ENCODE measurements around the gene CSPG4. TPM values are rescaled to one million over a fixed set of nuclear protein-coding genes. Genes with fewer than 3 reads are reported as not detected.
"Not testable (repeated sequence)": the region's sequence is repeated elsewhere in the genome, so short reads cannot be mapped to it uniquely, and the experiment has no call there.

The CSPG4 gene
- total RNA-seq, 1 experiment from 2014 or later, result 10.4 TPM

DNA sequence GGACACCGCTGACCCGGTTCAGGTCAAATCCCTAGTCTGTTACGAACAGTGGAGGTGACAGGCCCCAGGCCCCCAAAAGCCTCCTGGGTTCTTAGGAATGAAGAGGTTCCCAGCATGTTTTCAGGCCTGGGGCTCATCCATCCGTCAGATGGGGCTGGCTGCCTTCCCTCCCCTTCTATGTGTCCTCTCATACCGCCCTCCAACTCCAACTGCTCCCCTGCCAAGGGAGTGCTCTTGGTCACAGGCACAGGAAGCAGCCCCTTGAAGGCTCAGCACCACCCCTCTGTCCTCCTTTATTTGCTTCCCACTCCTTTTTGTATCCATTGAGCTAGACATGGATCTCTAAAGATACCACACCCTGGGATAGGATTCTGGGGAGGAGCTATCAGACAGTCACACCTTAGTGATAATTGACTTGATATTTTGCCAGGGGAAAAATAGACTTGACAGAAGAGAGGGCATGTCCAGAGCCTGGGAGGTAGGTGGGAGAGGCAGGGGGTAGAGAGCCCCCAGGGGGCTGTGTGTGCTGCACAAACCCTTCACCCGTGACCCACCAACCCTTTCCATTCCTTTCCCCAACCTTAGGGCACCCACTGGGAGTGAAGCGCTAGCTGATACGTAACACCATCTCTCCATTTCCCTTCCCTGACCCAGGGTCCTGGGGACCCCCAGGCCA lies 10.7 kb upstream of the CSPG4 start:
- no peaks in the 10 kb centered on the region for H3K36me3 ChIP-seq
- no peak for DNase-seq

DNA sequence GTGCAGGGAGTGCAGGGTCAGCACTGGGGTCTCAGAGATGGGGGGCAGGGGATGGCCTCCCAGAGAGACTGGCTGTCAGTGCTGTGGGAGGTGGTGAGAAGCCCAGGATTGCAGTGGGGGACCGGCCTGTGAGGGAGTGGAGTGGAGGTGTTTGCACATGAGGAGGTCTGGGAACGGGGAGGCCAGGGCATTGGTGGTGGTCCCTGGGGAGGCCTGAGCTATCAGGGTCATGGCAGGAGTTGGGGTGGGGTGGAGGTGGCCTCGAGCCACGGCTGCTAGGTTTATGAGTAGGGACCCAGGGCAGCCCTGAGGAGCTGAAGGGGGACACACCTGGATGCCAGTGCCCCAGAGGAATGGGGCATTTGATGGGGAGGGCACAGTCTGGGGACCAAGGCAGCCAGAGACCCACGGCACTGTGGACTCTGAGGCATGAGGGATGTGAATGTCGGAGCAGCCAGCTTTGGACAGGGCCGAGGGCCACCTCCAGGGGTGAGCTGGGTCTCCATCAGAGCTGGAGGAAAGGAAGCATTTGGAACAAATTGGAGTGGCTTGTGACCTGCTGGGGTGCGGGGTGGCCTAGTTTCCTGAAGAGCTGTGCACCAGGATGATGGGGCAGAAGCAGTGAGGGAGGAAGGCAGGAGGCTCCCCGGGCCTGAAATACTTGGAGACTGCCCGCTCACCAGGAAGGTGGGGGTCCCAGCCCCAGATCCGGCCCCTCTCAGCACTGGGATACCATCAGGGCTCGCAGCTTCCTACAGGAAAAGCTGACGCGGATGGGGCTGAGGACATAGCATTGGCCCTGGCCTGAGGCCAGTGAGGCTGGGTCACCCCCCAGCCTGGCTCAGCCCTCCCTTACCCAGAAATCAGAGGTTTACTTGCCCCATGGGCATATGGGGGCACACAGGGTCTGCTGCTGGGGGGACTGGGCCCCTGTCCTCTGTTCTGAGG lies 9.5 kb upstream of the CSPG4 start:
- Histone ChIP-seq H3K36me3 (no peaks in the 10 kb centered on the region), H3K4me3 (no peak overlapping the region), H3K9me3 (replicated peaks) (no peaks in the 10 kb centered on the region), H3K27me3 (no peaks in the 10 kb centered on the region; the same call in 1 of the 2 replicates), H3K4me1 (peaks cover 28% of the 10 kb centered on the region), H3K27ac (no peak overlapping the region)
- no peak for DNase-seq

More for the DNA sequence above, 10.7 kb upstream of the CSPG4 start:
- H3K27me3 ChIP-seq, result no peaks in the 10 kb centered on the region; the same call in 1 of the 2 replicates
- peaks cover 23% of the 10 kb centered on the region for H3K4me1 ChIP-seq
- H3K27ac ChIP-seq, result no peak overlapping the region
- no peaks in the 10 kb centered on the region for H3K9me3 ChIP-seq (replicated peaks)
- H3K4me3 ChIP-seq, result no peak overlapping the region

DNA sequence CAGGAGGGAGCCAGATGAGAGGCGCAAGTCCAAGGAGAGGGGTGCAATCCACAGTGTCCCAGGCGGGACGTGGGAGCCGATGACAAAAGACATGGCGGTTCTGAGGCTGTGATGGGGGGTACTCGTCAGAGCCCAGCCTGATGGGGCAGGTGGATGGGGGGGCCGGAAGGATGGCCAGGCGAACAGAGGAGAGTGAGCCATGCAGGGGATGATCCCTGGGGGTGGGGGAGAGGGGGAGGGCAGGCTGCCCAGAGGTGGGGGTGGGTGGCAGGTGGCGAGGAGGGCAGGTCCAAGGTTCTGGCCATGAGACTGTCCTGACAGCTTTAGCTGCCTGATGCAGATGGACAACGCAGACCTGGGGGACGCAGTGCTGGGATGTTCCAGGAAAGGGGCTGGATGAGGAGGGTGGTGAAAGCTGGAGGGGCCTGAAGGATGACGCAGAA lies 8.9 kb upstream of the CSPG4 start:
- Histone ChIP-seq H3K4me1 (peaks cover 28% of the 10 kb centered on the region), H3K9me3 (replicated peaks) (no peaks in the 10 kb centered on the region), H3K4me3 (no peak overlapping the region), H3K27ac (no peak overlapping the region), H3K27me3 (no peaks in the 10 kb centered on the region; the same call in 1 of the 2 replicates), H3K36me3 (no peaks in the 10 kb centered on the region)
- DNase-seq, result no peak

DNA sequence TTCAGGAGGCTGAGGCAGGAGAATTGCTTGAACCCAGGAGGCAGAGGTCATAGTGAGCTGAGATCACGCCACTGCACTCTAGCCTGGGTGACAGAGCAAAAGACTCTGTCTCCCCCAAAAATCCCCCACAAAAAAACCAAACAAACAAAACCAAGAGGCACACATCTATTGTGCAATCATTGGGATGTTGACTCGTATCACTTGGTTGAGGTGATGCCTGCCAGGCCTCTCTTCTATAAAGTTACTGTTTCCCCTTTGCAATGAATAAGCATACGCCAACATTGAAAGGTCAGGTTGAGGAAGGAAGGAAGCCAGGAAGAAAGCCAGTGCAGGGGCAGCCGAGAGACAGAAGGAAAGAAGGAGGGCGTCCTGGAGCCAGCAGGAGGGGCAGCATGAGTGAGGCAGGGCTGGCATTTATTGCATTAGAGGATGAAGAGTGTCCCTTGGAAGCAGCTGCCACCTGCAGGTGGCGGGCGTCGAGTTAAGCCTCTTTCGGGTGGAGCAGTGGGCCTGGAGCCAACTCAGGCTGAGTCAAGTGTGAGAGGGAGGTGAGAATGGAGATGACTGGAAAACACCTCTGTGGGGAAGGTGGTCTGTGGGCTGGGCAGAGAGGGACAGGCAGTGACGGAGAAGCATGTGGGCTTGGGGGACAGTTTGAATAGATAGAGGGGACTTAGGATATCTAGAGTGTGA lies 8.3 kb upstream of the CSPG4 start:
- H3K36me3 ChIP-seq, result no peaks in the 10 kb centered on the region
- no peak overlapping the region for H3K4me3 ChIP-seq
- H3K27me3 ChIP-seq, result no peaks in the 10 kb centered on the region; the same call in 1 of the 2 replicates
- no peaks in the 10 kb centered on the region for H3K9me3 ChIP-seq (replicated peaks)
- H3K27ac ChIP-seq, result no peak overlapping the region
- peak; percentile 52 to 66 for DNase-seq
- H3K4me1 ChIP-seq, result peaks cover 28% of the 10 kb centered on the region

GRCh38 chr15:75720297-75720696 lies 7.6 kb upstream of the CSPG4 start:
- Histone ChIP-seq H3K4me3 (no peak overlapping the region), H3K4me1 (peaks cover 28% of the 10 kb centered on the region), H3K9me3 (replicated peaks) (no peaks in the 10 kb centered on the region), H3K36me3 (no peaks in the 10 kb centered on the region), H3K27me3 (no peaks in the 10 kb centered on the region; the same call in 1 of the 2 replicates), H3K27ac (no peak overlapping the region)
- DNase-seq, result no peak

GRCh38 chr15:75718328-75718727 lies 5.7 kb upstream of the CSPG4 start:
- Histone ChIP-seq H3K36me3 (no peaks in the 10 kb centered on the region), H3K4me3 (no peak overlapping the region), H3K4me1 (peaks cover 24% of the 10 kb centered on the region), H3K27ac (no peak overlapping the region), H3K27me3 (no peaks in the 10 kb centered on the region; the same call in 1 of the 2 replicates), H3K9me3 (replicated peaks) (no peaks in the 10 kb centered on the region)
- DNase-seq, result no peak

- not testable (repeated sequence) for H3K9me3 ChIP-seq (replicated peaks); DNase-seq; H3K4me3 ChIP-seq; H3K27me3 ChIP-seq; H3K27ac ChIP-seq; H3K36me3 ChIP-seq
- peaks cover 27% of the 10 kb centered on the region for H3K4me1 ChIP-seq
Measured at GRCh38 chr15:75717001-75717400, 4.4 kb upstream of the CSPG4 start.

- not testable (repeated sequence) for H3K27me3 ChIP-seq; H3K4me3 ChIP-seq; DNase-seq; H3K27ac ChIP-seq; H3K36me3 ChIP-seq; H3K9me3 ChIP-seq (replicated peaks)
- H3K4me1 ChIP-seq, result peaks cover 27% of the 10 kb centered on the region
Measured at GRCh38 chr15:75716249-75716950, 3.8 kb upstream of the CSPG4 start.

GRCh38 chr15:75715312-75715832 lies 2.7 kb upstream of the CSPG4 start:
- H3K27me3 ChIP-seq; H3K9me3 ChIP-seq (replicated peaks); H3K27ac ChIP-seq; H3K4me3 ChIP-seq; H3K36me3 ChIP-seq: not testable (repeated sequence)
- peaks cover 20% of the 10 kb centered on the region for H3K4me1 ChIP-seq
- peak; percentile 56 to 68 for DNase-seq

DNA sequence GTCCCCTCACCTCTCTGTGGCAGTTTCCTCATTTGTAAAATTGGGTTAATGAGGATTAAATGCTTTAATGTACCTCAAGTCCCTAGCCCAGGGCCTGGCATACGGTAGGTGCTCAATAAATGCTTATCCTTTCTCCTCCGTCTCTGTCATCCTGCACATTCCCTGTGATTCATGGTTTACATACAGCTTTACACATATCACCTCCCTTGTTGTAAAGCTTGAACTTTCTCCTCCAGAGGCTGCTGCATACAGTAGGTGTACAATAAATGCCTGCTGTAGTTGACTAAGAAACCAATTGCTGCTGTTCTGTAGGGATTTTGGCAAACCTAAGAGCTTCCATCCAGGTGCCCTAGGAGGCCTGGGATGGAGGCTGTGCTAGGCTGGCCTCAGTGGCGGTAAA lies 1.5 kb upstream of the CSPG4 start:
- peaks cover 20% of the 10 kb centered on the region for H3K4me1 ChIP-seq
- DNase-seq, result no peak
- no peak overlapping the region for H3K4me3 ChIP-seq

DNA sequence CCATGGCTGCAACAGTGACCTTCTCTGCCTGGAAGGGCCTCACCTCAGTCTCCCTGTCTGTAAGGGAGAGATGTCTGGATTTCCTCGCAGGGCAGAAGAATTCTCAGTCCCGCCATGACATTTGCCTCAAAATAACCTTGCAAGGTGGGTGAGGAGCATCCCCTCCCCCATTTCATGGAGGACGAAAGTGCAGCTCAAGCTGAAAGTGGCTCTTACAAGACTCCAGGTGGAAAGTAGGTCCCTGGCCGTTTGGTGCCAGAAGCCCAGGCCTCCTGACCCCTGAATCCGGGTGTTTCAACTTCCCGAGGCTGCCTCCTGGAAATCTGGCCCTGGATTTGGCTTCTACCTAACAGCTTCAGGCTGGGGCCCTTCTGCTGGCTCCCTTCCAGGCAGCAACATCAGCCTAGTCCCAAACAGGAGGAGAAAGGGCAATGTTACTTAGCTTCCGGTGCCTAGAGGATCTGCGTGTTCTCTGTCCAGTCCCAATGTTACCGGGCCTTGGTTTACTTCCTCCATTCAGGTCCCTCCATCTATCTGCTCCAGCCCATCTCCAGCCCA lies 769 bp upstream of the CSPG4 start:
- no peaks in the 10 kb centered on the region for H3K9me3 ChIP-seq (replicated peaks)
- DNase-seq, result peak; percentile 80 to 89
- H3K4me1 ChIP-seq, result peaks cover 15% of the 10 kb centered on the region
- peak overlapping the region; percentile 46 for H3K27ac ChIP-seq
- H3K4me3 ChIP-seq, result peak overlapping the region; percentile 89
- H3K27me3 ChIP-seq, result no peaks in the 10 kb centered on the region
- H3K36me3 ChIP-seq, result no peaks in the 10 kb centered on the region

More for the DNA sequence above, 1.5 kb upstream of the CSPG4 start:
- no peak overlapping the region for H3K27ac ChIP-seq
- no peaks in the 10 kb centered on the region for H3K36me3 ChIP-seq
- H3K27me3 ChIP-seq, result no peaks in the 10 kb centered on the region
- no peaks in the 10 kb centered on the region for H3K9me3 ChIP-seq (replicated peaks)

DNA sequence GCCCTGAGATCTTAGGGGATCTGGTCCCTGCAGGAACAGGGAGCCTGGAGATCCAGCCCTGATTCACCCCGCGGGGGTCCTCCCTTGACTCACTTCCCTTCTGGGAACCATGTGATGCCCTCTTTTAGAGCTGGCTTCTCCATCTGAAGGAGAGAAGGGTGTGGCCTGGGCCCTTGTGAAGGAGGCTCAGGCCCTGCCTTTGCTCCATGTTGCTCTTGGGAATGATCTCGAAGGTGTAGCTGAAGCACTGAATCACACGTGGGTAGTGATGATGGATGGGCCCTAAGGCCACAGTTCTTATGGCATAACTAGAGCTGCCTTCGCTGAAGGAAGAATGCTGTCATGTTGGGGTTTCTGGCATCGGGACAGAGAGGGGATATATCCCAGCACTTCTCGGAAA lies 1.2 kb downstream of the CSPG4 start:
- H3K9me3 ChIP-seq (replicated peaks); DNase-seq; H3K27me3 ChIP-seq; H3K36me3 ChIP-seq; H3K4me3 ChIP-seq; H3K4me1 ChIP-seq; H3K27ac ChIP-seq: not testable (repeated sequence)

- not testable (repeated sequence) for H3K9me3 ChIP-seq (replicated peaks); H3K27ac ChIP-seq; DNase-seq; H3K36me3 ChIP-seq; H3K27me3 ChIP-seq; H3K4me3 ChIP-seq; H3K4me1 ChIP-seq
Measured at GRCh38 chr15:75710874-75711273, 1.8 kb downstream of the CSPG4 start.

DNA sequence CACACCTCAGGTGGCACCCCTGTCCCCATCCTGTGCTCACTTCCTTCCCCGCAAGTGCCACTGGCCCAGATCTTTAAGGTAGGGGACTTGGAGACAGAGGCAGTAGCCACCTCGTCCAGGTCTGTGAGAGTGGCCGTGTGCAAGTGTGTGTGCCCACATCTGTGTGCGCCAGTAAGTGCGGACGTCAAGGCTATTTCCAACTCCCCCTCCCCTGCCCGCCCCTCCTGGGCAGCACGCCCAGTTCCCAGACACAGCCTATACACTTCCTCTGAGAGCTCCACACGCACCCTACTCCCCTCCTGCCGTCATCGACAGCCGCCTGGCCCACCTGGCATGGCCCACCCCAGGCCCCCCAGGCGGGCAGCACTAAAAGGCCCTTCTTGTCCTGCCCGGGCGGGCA lies 3.2 kb downstream of the CSPG4 start:
- H3K4me3 ChIP-seq; H3K27me3 ChIP-seq; H3K36me3 ChIP-seq; DNase-seq; H3K9me3 ChIP-seq (replicated peaks); H3K27ac ChIP-seq; H3K4me1 ChIP-seq: not testable (repeated sequence)

Data from SJCRH30 (cell line).